GM19193 (cell line): ENCODE results near the gene HS6ST3.

Source experiments
- POLR2A ChIP-seq: IDR thresholded peaks from 4 replicates; pipeline ENCODE4 v1.6.1; 2011; ENCODE audit not compliant: insufficient read depth, insufficient read length; ENCODE audit errors: extremely low read depth

HS6ST3 gene

DNA sequence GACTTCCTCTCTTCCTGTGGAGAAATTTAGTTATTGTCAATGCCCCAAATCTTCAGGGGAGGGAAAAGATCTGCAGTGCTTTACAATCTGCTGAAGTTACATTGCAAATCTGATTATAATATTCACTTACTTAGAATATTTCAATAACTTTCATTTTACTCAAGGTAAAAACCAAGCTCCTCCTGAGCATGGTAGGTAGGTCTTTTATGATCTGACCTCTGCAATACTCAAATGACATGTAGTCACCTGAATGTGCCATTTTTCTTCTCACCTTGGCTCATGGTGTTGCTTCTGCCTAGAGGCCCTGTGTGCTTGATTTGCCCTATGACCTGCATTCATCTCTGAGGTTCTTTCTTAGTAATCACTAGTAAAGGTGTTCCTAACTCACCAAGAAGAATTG, 331.4 kb downstream of the HS6ST3 start:
- TF ChIP-seq POLR2A, result no peak

DNA sequence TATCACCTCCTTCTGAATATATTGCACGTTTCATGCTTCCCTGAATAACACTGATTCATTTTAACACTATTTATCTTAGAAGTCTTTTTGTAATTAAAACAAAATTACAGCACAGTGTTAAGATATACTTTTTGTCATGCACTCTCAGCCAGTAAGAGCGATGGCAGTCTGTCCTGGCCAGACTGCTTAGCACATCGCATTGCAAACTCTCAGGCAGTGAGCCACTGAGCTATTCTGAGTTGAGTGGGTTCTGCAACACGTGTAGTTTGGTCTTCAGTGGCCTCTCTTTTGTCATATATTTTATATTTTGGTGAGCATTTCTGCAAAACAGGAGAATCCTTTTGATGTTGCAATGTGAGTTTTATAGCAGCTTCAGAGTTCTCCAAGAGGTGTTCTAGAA, 332.1 kb downstream of the HS6ST3 start:
- no peak for TF ChIP-seq POLR2A

DNA sequence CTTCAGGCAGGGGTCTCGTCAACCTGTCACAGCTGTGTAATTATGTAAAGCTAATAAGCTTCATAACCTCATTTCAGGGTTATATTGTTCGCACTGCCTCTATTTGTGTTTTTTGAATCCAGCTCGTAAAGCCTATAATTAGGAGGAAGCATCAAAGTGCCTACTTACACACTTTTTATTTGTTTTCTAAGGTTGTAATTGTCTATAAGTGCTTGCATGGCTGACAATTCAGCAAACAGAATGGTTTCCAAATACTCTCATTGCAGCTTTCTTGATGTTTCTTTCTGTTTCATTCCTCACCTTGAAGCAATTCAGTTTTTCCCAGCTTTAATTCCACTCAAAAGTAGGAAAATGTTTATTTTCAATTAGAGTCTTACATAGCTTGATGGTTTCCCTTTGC, 336.3 kb downstream of the HS6ST3 start:
- TF ChIP-seq POLR2A, result no peak

DNA sequence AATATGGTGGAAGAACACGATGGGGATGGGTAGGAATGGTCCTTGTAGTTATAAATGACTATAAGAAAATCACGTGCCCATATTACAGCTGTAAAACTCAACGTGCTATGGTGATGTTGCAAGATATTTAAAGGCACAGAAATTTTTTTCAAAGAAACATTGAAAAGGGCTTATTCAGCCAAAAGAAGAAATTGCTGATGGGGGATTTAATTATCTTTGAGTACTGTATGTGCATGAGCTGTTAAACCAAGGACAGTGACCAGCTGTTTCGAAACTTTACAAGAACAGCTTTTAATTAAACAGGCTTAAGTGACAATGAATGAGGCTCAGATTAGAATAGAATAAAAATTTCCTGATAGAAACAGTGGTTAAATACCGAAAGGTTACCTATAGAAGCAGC, 339.0 kb downstream of the HS6ST3 start:
- no peak for TF ChIP-seq POLR2A

DNA sequence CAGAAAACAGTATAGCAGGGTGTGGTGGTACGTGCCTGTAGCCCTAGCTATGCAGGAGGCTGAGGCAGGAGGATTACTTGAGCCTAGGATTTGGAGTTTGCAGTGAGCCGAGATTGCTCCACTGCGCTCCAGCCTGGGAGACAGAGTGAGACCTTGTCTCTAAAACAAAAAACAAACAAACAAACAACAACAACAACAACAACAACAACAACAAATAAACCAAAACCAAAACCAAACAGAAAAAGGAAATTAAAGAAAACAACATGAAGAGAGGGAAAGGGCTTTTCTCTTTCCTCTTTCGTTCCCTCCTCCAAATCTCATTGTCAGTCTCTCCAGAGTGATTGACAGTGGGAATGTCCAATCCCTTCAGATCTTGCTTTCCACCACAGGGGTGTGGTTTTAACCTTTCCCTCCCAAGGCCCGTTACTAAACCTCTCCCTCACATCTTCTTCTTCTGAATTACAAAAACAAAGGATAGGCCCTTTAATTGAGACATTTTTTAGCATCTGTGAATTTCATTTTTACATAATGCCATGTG, 341.2 kb downstream of the HS6ST3 start:
- TF ChIP-seq POLR2A, result no peak

DNA sequence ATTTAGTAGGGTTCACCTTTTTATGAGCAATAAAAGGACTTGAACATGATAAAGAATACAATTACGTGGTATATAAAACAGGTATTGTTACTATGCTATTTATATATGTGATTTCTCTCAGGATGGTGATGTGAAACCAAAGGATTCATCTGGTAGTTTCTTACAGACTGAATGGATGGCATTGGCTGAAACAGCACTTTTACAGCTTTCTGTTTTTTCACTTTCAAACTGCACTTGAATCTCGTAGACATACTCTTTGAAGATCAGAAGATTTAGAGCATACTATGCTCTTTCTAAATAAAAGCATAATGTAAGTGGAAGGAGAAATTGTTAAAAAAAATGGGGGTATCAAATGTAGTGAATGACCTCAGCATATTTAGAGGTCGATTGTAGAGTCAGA, 354.8 kb downstream of the HS6ST3 start:
- TF ChIP-seq POLR2A, result no peak

DNA sequence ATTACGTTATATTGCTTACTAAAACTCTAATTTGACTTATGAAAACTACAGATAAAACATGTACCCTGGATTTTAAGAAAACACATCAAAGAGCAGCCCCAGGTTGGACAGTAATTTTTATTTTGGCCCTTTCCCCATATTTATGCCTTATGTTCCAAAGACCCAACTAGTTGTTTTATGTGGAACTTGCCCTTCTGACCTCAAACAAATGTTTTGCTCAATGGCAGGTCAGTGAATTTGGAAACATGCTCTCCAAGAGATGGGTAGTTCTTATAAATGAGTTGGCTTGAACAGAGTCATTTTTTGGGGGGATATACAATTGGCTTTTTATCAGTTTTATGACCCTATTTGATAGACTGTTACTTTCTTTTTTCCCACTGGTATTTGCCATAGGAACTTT, 360.0 kb downstream of the HS6ST3 start:
- no peak for TF ChIP-seq POLR2A

DNA sequence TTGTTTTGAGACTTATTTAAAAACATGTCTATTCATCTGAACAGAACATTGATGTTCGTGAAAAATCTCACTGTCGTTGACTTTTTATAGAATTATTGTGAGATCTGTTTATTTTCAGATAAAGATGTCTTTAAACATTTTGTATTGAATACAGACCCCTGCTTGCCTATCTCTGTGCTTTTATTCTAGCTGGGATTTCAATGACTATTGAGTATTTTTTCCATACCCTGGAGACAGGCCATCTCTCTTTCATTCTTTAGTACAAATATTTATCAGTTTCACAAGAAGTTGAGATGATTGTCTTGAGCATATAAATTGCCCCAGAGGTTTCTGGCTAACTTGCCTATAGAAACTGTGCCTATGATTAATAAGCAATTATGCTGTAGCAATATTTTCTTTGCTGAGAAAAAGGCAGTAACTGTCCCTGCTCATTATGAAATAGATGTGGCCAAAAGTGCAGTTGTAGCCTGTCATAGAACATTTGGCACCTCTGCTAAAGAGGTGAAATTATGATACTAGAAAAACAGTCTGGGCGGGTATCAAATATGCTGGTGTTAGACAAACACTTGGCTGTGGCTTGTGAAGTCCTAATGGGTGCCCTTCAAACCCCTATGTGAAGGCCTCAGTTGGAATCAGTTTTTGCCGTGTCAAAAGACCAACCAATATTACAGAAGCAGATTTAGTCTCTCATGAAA, 360.6 kb downstream of the HS6ST3 start:
- no peak for TF ChIP-seq POLR2A

DNA sequence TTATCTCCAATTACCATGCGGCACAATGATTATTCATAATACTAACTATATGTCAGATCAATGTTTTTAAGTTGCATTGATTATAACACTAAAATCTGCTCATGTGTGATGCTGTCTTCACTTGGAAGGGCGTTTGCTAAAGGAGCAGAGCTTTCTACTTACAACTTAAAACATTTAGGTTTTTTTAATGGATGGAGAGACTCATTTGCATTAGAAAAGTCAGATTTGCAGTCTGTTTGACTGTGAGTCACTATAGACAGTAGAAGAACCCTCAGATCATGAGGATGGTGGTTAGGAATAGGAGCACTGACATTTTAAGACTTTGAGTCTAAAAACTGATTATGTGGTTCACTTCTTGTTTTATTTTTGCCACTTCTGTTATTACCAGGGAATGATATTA, 364.6 kb downstream of the HS6ST3 start:
- no peak for TF ChIP-seq POLR2A

DNA sequence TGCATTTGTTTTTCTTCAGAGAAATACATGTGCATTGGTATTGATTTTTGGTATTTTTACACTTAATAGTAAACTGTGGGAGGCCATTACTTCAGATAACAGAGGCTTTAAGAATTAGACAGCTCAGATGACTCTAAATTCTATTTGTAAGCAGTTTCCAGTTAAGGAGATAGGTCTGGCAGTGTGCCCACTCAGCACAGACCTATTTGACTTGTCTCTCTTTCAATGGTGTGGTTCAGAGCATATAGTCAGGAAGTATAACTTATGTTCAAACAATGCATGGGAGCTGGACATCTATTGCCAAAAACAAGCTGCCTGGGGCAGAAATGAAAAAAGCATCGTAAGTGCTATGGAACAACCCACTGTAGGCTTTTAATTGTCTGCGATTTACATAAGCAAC, 370.7 kb downstream of the HS6ST3 start:
- TF ChIP-seq POLR2A, result no peak

DNA sequence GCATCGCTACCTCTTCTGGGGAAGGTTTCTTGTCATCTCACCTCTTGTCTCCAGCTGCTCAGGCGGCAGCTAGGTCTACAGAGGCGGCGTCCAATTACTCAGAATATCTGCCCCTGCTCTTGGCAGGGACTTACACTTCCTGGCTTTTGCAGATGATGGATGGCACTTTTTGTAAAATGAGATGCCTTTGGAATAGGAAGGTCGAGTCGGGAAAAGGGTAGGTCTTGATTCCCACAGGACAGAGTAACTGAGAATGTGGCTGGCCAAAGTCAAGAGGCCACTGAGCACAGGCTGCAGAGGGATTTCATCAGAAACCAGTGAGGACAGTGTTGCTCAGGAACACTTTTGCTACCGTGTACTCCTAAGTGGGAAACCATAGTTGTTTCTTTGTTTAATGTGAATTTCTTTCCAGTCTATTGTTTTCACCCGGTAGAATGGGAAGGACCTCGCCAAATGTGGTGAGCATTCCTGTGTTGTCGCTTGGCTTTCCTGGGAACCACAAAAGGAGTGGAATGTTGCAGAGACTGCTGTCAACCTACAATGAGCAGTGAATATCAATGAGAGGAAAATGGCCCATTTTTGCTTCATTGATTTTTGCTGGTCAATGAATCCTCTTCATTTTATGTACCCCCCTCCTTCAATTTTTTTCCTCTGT, 383.7 kb downstream of the HS6ST3 start:
- TF ChIP-seq POLR2A, result no peak

DNA sequence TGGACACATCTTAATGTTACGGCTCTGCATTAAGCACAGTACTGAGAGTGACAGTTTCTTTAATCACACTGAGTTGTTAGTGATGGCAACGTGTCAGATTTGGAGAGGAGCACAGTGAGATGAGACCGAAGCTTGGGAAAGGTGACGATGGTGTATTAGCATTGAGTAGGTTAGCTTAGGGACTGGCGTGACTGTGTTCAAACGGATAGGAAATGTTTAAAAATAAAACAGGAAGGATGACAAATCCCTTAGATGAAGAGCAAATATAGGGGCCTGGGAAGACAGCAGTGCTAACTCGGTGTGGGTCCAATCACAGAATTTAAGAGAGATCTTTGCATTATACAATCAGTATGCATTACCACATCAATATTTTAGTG, 384.3 kb downstream of the HS6ST3 start:
- no peak for TF ChIP-seq POLR2A

DNA sequence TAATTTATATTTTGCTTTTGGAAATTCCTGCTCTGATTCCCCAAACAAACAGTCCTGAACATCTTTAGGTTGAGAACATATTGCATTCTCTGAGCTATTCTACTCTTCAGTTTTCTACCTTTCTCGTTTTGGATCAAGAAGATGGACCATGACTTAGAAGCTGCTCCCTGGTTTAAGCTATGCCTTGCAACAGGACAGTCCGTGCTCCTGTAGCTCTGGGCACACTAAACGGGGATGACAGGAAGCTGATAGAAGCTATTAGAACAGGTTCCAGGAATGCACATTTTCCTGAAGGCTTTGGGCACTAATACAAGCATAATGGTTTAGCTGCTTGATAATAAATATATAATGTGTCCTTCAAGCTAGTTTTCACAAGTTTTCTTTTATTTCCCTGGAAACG, 385.2 kb downstream of the HS6ST3 start:
- TF ChIP-seq POLR2A, result no peak

DNA sequence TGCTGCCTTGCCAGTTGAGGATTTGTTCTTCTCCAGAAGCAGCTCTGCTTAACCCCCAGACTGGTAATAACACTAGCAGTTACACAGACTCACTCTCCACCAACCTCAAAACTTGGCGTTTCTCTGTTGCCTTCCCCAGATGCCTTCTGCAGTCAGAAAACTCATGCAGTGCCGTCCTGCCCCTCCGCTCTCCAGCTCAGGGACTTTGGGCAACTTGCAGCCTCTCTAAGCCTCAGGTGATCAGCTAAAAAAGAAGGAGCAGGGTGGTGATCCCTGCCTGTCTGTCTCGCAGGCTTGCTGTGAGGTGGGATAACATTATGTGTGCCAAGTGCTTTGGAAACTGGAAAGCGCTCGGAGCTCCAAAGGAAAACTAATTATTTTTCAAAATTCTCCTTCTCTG, 391.6 kb downstream of the HS6ST3 start:
- no peak for TF ChIP-seq POLR2A

DNA sequence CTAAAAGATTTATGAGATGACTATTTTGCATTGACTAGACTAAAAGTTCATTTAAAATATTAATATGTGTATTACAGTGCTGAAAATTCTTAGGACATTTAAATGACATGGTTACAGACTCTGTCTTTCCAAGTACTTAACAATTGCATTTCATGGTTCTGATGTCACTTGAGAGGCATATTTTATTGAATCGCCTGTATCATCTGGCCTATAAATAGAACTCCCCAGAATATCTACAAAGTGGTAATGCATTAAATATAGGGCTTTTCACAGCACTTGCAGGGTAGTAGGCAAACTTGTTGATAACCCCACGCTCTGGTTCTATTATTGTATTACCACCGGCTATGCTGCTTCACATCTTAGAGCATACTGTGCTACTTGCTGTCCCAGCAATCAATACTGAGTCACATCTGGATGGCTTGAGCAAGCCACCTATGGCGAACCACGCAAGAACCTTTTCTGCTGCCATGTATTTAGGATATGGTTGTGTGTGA, 400.6 kb downstream of the HS6ST3 start:
- no peak for TF ChIP-seq POLR2A

DNA sequence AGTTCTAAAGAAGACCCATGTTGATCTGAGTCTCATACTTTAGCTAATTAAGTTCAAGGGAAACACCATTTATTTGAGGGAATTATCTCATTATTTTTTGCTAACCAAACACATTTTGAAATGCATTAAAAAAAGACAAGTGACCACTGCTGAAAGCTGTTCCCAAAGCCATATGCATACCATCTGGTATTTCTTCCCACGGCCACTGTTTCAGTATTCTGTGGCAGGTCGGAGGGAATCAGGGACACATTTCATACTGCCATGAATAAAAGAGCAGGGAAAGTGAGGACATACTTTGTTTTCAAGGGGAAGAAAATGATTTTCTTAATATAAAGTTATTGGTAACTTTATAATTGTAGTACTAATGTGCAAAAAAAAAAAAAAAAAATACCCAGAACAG, 401.2 kb downstream of the HS6ST3 start:
- no peak for TF ChIP-seq POLR2A
